ENCODE measurements around the gene MYH15. TPM values are rescaled to one million over a fixed set of nuclear protein-coding genes. Genes with fewer than 3 reads are reported as not detected.

Gene MYH15
- total RNA-seq, 6 donors from 2014 or later: 0.20 to 7.3 (median 0.93) TPM

- WGBS, 2 donors: 89 to 91% methylated on average over 2 of the region's 2 CpGs
- Histone ChIP-seq H3K36me3 (no peaks in the 10 kb centered on the region), H3K4me3 (no peak overlapping the region), H3K9me3 (no peaks in the 10 kb centered on the region), H3K27ac (no peak overlapping the region), H3K4me1 (peaks cover 0 to 9% (median 0%) of the 10 kb centered on the region in 4 donors), H3K27me3 (no peaks in the 10 kb centered on the region)
- TF ChIP-seq EP300 (IDR thresholded peaks at IDR 0.05) (no peak), POLR2AphosphoS5 (IDR thresholded peaks at IDR 0.05) (no peak), CTCF (IDR thresholded peaks at IDR 0.05) (no peak), POLR2A (IDR thresholded peaks at IDR 0.05) (no peak)
- no peak for DNase-seq
- ATAC-seq (ENCODE audit: low FRiP score in 2 of 2): no peak
Measured at GRCh38 chr3:108525971-108526370, 15.6 kb upstream of the MYH15 start.

DNA sequence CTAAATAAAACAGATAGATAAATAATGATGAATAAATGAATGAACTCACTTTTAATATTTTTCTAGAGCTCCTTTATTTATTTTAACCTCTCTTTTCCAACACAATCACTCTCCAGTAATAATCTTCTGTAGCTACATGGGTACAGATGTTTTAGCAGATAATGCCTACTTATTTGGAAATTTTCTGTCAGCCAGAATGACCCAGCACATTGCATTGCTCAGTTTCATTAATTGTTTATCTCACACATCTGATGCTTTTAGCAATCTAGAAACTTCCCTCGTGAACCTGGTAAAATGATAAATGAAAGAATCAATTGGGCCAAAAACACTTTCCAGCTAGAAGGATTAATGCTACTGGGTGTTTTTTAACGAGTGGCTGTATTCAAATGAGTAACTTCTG is 14.9 kb upstream of the MYH15 start:
- no peak for DNase-seq
- no peaks in the 10 kb centered on the region for H3K27me3 ChIP-seq
- no peak for ATAC-seq (ENCODE audit: low FRiP score in 2 of 2)
- H3K4me1 ChIP-seq: peaks cover 0 to 9% (median 0%) of the 10 kb centered on the region in 4 donors
- no peak overlapping the region for H3K27ac ChIP-seq
- no peaks in the 10 kb centered on the region for H3K9me3 ChIP-seq
- TF ChIP-seq EP300 (IDR thresholded peaks at IDR 0.05): no peak
- TF ChIP-seq CTCF (IDR thresholded peaks at IDR 0.05): no peak
- no peak for TF ChIP-seq POLR2AphosphoS5 (IDR thresholded peaks at IDR 0.05)
- no peak for TF ChIP-seq POLR2A (IDR thresholded peaks at IDR 0.05)
- WGBS, 2 donors: 62% methylated on average over 2 of the region's 2 CpGs
- H3K36me3 ChIP-seq: no peaks in the 10 kb centered on the region
- H3K4me3 ChIP-seq: no peak overlapping the region

DNA sequence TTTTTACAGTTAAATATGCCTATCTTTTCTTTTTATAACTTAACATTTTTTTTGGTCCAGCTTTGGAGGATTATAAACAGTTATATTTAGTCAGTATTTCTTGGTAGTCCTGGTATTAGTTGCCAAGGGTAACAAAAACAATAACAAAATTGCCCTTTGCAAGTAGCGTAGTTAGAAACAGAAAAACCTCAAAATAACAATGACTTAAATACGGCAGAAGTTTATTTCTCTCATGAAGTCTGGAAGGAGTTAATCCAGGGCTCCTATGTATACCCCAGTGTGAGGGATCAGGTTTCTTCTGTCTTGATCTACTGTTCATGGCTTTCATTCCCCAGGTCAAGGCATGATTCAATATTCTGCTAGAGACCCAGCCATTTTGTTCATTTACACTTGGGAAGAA is 14.1 kb upstream of the MYH15 start:
- H3K27ac ChIP-seq: no peak overlapping the region
- DNase-seq (no peak), ATAC-seq (ENCODE audit: low FRiP score in 2 of 2) (peak in 1 of 2 donors; percentile 56)
- no peak for TF ChIP-seq CTCF (IDR thresholded peaks at IDR 0.05)
- no peaks in the 10 kb centered on the region for H3K27me3 ChIP-seq
- no peaks in the 10 kb centered on the region for H3K36me3 ChIP-seq
- no peaks in the 10 kb centered on the region for H3K9me3 ChIP-seq
- no peak overlapping the region for H3K4me3 ChIP-seq
- WGBS, 2 donors: 36 to 66% methylated on average over 2 of the region's 2 CpGs
- H3K4me1 ChIP-seq: peaks cover 0 to 9% (median 0%) of the 10 kb centered on the region in 4 donors

DNA sequence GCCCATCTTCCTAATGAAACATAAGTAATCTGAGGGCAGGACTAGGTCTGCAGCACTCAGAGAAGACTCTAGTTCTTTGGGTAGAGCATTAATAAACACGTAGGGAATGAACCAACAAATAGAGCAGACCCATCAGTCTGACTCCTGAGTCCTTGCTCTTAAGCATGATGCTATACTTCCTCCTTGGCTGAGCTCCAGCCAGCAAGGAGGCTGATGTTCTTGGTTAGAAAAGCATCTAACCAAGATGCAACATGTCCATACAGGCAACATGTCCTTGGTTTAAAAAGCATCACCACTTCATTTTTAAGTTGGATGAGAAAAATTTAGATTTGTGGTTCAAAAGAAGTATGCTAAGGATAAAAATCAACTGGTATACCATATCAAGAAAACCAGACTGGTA is 8.5 kb upstream of the MYH15 start:
- H3K4me3 ChIP-seq: no peak overlapping the region
- no peak for DNase-seq
- no peaks in the 10 kb centered on the region for H3K4me1 ChIP-seq
- 65 to 74% methylated on average over 1 of the region's 1 CpG for WGBS, 2 donors
- no peaks in the 10 kb centered on the region for H3K27me3 ChIP-seq
- ATAC-seq (ENCODE audit: low FRiP score in 2 of 2): no peak
- no peak overlapping the region for H3K27ac ChIP-seq
- TF ChIP-seq CTCF (IDR thresholded peaks at IDR 0.05): no peak
- TF ChIP-seq POLR2AphosphoS5 (IDR thresholded peaks at IDR 0.05): no peak
- no peak for TF ChIP-seq POLR2A (IDR thresholded peaks at IDR 0.05)
- TF ChIP-seq EP300 (IDR thresholded peaks at IDR 0.05): no peak
- H3K36me3 ChIP-seq: no peaks in the 10 kb centered on the region
- no peaks in the 10 kb centered on the region for H3K9me3 ChIP-seq

DNA sequence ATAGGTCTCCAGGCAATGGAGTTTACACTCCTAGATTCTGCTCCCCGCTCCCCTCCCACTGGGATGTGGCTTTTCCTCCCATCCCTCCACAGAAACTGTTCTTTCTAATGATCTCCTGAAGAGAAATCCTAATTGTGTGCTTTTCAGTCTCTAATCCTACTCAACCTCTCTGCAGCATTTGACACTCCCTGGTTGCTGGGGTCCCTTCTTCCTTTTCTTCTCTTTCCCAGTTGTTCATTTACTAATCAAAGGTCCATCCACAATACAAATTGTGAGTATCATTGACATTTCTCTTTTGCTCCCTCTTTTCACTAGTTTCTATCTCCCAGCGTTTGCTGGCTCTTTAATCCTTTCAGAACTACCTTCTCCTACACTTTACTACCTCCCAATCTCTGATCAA is 6.5 kb upstream of the MYH15 start:
- H3K27me3 ChIP-seq: no peaks in the 10 kb centered on the region
- no peaks in the 10 kb centered on the region for H3K4me1 ChIP-seq
- no peaks in the 10 kb centered on the region for H3K36me3 ChIP-seq
- TF ChIP-seq CTCF (IDR thresholded peaks at IDR 0.05): no peak
- no peak for TF ChIP-seq POLR2A (IDR thresholded peaks at IDR 0.05)
- no peak for TF ChIP-seq EP300 (IDR thresholded peaks at IDR 0.05)
- no peak for TF ChIP-seq POLR2AphosphoS5 (IDR thresholded peaks at IDR 0.05)
- no peak overlapping the region for H3K4me3 ChIP-seq
- no peaks in the 10 kb centered on the region for H3K9me3 ChIP-seq
- 87 to 90% methylated on average over 2 of the region's 2 CpGs for WGBS, 2 donors
- DNase-seq (no peak), ATAC-seq (ENCODE audit: low FRiP score in 2 of 2) (no peak)
- H3K27ac ChIP-seq: no peak overlapping the region

Data from upper lobe of left lung (tissue), 6 donors.